Upper lobe of left lung (tissue), 4 donors: ENCODE data around the gene CARD10.

Source experiments
- EP300 ChIP-seq, 4 donors: sonication (generic); formaldehyde crosslinking; IDR thresholded peaks; one replicate each; pipeline ENCODE4 v1.5.1; 2017; ENCODE audit warnings: antibody characterized with exemption in 4 of 4, control low read depth in 2 of 4
- POLR2A ChIP-seq, 4 donors: fragments of 450-650 bp; IDR thresholded peaks; one replicate each; pipeline ENCODE4 v1.5.1; 2016 to 2017; ENCODE audit warnings: antibody characterized with exemption in 4 of 4, mild to moderate bottlenecking in 2 of 4
- POLR2AphosphoS5 ChIP-seq, 2 donors: sonication (generic); formaldehyde crosslinking; IDR thresholded peaks; one replicate each; pipeline ENCODE4 v1.5.1; 2017; ENCODE audit warnings: antibody characterized with exemption in 2 of 2
- TF ChIP-seq, protein P1 (sequence below), 6 experiments: fragments of 450-650 bp in 4 of 6; fragments of 200-600 bp in 2 of 6; sonication (generic) in 2 of 6; IDR thresholded peaks; one replicate each; pipeline ENCODE4 v1.5.1; 2016 to 2019; ENCODE audit warnings: antibody characterized with exemption in 6 of 6

GRCh38 chr22:37493979-37494378 lies 25.2 kb downstream of the CARD10 start:
- TF ChIP-seq, protein P1, sequence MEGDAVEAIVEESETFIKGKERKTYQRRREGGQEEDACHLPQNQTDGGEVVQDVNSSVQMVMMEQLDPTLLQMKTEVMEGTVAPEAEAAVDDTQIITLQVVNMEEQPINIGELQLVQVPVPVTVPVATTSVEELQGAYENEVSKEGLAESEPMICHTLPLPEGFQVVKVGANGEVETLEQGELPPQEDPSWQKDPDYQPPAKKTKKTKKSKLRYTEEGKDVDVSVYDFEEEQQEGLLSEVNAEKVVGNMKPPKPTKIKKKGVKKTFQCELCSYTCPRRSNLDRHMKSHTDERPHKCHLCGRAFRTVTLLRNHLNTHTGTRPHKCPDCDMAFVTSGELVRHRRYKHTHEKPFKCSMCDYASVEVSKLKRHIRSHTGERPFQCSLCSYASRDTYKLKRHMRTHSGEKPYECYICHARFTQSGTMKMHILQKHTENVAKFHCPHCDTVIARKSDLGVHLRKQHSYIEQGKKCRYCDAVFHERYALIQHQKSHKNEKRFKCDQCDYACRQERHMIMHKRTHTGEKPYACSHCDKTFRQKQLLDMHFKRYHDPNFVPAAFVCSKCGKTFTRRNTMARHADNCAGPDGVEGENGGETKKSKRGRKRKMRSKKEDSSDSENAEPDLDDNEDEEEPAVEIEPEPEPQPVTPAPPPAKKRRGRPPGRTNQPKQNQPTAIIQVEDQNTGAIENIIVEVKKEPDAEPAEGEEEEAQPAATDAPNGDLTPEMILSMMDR (IDR thresholded peaks at IDR 0.05), result no peak
- TF ChIP-seq POLR2A (IDR thresholded peaks at IDR 0.05) (no peak), POLR2AphosphoS5 (IDR thresholded peaks at IDR 0.05) (no peak), EP300 (IDR thresholded peaks at IDR 0.05) (no peak)
